ENCODE data around the gene UBE2QL1. TPM values are rescaled to one million over a fixed set of nuclear protein-coding genes. Genes with fewer than 3 reads are reported as not detected.

UBE2QL1 gene
- total RNA-seq, 1 experiment from 2014 or later: 0.11 TPM

- Histone ChIP-seq H2BK5ac (ENCODE audit: insufficient read length, low read length) (no peak overlapping the region), H4K91ac (ENCODE audit: insufficient read length, low read depth, low read length) (no peak overlapping the region), H4K5ac (ENCODE audit: insufficient read length, low read depth, low read length) (no peak overlapping the region), H2AK5ac (ENCODE audit: insufficient read length, low read length) (no peak overlapping the region), H2BK12ac (ENCODE audit: insufficient read length, low read depth, low read length) (no peak overlapping the region), H3K18ac (ENCODE audit: insufficient read length, low read depth, low read length) (no peak overlapping the region), H3K27me3 (ENCODE audit: insufficient read depth, low read length) (no peaks in the 10 kb centered on the region), H2BK120ac (ENCODE audit: low read depth, low read length, poor library complexity, severe bottlenecking) (no peak overlapping the region), H3K4ac (ENCODE audit: low read depth, low read length) (no peak overlapping the region), H3K4me2 (ENCODE audit: insufficient read depth, insufficient read length, low read length) (no peak overlapping the region), H4K8ac (replicated peaks; ENCODE audit: insufficient read length, low read depth, low read length) (no peak overlapping the region), H3K79me2 (ENCODE audit: insufficient read depth, low read length) (no peaks in the 10 kb centered on the region), H3K9me3 (ENCODE audit: control insufficient read depth, low read depth, low read length) (no peaks in the 10 kb centered on the region), H2BK15ac (ENCODE audit: low read depth, low read length) (no peak overlapping the region), H3K79me1 (ENCODE audit: insufficient read depth, low read depth, low read length, poor library complexity, severe bottlenecking) (no peaks in the 10 kb centered on the region), H3K14ac (ENCODE audit: insufficient read depth, low read length) (no peak overlapping the region), H4K20me1 (ENCODE audit: control insufficient read depth, insufficient read depth, insufficient read length) (no peaks in the 10 kb centered on the region), H3T11ph (ENCODE audit: low read length) (no peak overlapping the region), H2BK20ac (ENCODE audit: low read depth, low read length, poor library complexity, severe bottlenecking) (no peak overlapping the region), H2AFZ (ENCODE audit: low read length) (no peak overlapping the region), H3K27ac (ENCODE audit: insufficient read length, low read depth, low read length) (no peak overlapping the region), H3K4me1 (ENCODE audit: insufficient read depth, low read length) (no peaks in the 10 kb centered on the region), H3K9ac (ENCODE audit: extremely low read depth, insufficient read length, low read length) (no peak overlapping the region), H3K23ac (ENCODE audit: insufficient read length, low read depth, low read length) (no peak overlapping the region), H3K23me2 (ENCODE audit: insufficient read length, low read depth, low read length, poor library complexity, severe bottlenecking) (no peaks in the 10 kb centered on the region), H3K56ac (ENCODE audit: insufficient read length, low read depth, low read length) (no peak overlapping the region)
- no peak overlapping the region for H3K4me3 Mint-ChIP-seq
- peaks cover 0 to 2% of the 10 kb centered on the region in 2 experiments; a peak in 1 of 4 replicates for H3K4me1 Mint-ChIP-seq
- H3K36me3 Mint-ChIP-seq (ENCODE audit: insufficient read depth in 1 of 3, low read depth in 3 of 3): peaks cover 0 to 4% (median 0%) of the 10 kb centered on the region in 3 experiments; a peak in 1 of 7 replicates
- TF ChIP-seq CTCF (conservative IDR thresholded peaks at IDR 0.05): no peak
- H3K27ac Mint-ChIP-seq: no peak overlapping the region
- peaks cover 12 to 21% of the 10 kb centered on the region in 2 experiments for H3K9me3 Mint-ChIP-seq
- peaks cover 62% of the 10 kb centered on the region for H3K27me3 Mint-ChIP-seq (ENCODE audit: low read depth)
- no peak for DNase-seq
- no CpG with 5 or more reads among the region's 4 CpGs for WGBS (ENCODE audit: extremely low coverage, insufficient read length, low lambda C conversion rate)
These were observed 11.8 kb upstream of the UBE2QL1 start for GRCh38 chr5:6436715-6437331.
